HG02623 (cell line): ENCODE results near the gene RFX2.

ENCODE experiments used
- ATAC-seq: cut with Tn5 transposase; IDR thresholded peaks from one replicate; pipeline ENCODE4 v1.9.1; 2021; ENCODE audit warnings: moderate library complexity; ENCODE audit not compliant: unreplicated experiment

RFX2 gene

DNA sequence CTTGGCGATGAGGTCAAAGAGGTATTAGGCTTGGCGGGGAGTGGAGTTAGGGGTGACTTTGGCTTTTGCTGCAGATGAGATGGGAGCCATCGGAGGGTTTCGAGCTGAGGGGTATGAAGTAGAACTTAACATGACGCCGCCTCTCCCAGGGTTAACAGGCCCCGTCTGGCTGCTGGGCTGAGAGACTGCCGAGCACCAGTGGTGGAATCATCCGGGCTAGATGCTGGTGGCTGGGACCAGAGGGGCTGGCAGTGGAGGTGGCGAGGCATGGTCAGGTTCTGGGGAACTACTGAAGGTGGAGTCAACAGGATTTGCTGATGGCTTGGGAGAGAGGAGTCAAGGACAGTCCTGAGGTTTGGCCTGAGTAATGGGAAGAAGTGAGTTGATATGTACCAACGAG, 4.9 kb downstream of the RFX2 start:
- ATAC-seq, result no peak

DNA sequence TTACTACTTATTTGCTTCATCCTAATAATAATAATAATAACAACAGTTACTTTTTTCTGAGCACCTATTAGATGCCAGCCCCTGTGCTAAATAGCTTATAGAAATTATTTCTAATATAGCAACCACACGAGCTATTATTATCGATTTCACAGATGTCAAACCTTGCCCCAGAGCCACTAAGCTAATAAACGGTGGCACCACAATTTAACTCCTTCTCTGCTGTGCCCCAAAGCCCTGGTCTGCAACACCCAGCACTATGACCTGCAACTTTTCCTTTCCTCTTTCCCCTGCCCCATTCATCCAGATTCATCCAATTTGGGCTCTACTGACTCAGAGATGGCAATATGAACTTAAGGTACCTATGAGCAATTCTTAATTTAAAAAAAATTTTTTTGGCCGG, 6.4 kb downstream of the RFX2 start:
- ATAC-seq, result no peak

DNA sequence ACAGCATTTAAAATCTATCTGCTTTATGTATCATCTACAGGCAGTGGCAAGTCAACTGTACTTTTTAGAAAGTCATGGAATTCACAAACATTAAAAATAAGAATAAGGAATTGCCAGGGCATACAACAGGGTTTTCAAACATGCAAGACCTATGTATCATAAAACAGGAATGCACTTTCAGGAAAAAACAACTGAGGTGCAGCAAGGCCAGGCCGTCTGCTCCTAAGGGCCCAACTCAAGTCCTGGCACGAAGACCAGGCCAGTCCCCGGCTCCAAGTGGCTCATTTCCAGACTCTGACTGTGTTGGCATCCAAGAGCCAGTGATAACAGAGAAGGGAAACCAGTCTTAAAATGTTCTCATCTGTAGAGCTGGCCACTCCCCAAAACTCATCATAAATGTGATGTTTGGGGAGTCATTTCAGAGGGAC, 7.1 kb downstream of the RFX2 start:
- no peak for ATAC-seq

DNA sequence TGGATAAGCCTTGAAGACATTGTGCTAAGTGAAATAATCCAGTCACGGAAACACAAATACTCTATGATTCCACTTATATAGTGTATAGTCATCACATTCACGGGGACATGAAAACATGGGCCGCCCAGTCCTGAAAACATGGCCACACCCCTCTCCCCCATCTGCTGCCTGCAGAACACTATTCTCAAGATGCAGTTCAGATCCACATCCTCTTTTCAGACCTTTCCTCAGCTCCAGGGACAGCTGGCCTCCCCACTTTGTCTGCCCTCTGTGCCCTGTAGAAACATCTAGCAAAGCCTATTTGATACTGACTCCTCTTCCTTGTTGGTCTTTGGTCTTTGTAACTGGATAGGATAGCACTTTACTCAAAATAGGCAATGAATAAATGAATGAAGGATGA, 8.3 kb downstream of the RFX2 start:
- no peak for ATAC-seq

- no peak for ATAC-seq
These were observed 8.9 kb downstream of the RFX2 start for GRCh38 chr19:6101291-6101825.

DNA sequence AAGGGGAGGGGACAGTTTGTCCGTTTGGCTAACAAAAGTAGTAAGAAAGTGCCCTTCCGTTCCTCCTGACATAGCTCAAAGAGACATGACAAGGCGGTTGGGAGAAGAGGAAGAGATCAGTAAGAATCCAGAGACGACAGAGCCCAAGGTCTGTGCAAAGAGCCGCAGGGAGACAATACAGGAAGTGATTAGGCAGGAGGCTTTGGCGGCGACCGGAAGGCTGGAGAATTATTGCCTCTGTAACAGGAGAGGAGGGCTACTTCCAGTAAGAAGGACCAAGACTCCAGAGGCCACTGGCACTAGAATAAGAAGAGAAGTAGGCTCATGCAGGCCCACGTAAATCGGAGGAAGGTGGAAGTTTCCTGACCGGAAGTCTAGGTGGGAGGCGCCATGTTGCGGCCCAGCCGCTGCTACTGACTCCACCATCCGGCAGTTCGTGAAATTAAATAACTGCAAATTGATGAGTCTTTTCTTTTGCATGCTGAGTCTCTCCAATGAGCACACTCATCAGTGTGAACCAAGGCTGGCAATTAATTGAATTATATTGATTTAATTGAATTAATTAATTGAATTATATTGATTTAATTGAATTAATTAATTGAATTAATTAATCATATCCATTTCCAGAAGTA, 9.9 kb downstream of the RFX2 start:
- ATAC-seq, result no peak

DNA sequence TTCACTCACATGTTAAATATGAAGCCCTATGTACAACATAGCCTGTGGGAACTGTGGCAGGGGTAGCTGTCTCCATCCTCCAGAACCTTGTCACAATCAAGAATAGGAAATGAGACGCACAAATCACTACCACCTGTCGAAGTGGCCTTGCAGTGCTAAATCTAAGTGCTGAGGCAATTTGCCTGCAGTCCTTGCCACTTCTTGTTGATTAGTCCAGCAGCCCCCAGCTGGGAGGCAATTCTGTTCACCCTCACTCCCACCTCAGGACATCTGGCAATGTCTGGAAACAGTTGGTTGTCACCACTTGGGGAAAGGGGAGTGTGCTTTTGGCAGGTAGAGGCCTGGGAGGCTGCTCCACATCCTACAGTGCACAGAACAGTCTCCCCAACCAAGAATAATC, 10.7 kb downstream of the RFX2 start:
- ATAC-seq, result no peak

DNA sequence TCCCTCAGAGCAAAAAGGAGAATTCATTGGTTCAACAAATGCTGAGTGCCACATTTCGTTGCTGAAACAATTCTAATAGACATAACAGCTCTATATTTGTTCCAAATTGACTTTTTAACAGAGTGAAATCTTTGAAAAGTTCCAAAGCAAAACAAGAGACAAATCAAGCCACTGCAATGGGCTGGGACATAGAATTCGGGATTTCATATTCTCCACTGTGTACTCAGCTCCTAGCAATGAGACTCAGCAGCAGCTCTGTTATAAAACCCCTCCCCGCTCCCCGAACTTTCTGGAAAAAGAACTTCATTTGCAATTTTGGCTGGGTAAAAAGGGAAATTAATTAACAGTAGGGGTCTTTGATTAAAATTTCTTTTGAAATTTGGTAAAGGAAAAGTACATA, 11.3 kb downstream of the RFX2 start:
- no peak for ATAC-seq

GRCh38 chr19:6098574-6098973, 11.7 kb downstream of the RFX2 start:
- ATAC-seq, result no peak

DNA sequence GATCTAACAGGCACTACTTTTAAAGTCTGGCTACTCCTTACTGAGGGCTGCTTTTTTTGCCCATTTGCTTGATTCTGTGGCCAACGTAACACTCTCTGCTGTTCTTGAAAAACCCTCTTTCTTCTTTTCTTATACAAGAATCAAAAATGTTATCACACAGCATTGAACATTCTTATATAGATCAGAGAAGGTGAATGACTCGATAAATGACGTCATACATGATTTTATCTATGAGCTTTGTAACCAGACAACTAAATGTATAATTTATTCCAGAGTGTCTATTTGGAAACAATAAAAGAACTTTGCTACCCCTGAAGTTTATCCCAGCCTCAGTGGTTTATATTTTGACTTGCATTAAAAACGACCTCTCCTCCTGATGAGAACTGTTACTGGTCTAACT, 12.4 kb downstream of the RFX2 start:
- ATAC-seq, result no peak

- ATAC-seq, result no peak
These were observed 14.5 kb downstream of the RFX2 start for GRCh38 chr19:6095760-6096159.

GRCh38 chr19:6092329-6093286, 17.7 kb downstream of the RFX2 start:
- ATAC-seq, result no peak

DNA sequence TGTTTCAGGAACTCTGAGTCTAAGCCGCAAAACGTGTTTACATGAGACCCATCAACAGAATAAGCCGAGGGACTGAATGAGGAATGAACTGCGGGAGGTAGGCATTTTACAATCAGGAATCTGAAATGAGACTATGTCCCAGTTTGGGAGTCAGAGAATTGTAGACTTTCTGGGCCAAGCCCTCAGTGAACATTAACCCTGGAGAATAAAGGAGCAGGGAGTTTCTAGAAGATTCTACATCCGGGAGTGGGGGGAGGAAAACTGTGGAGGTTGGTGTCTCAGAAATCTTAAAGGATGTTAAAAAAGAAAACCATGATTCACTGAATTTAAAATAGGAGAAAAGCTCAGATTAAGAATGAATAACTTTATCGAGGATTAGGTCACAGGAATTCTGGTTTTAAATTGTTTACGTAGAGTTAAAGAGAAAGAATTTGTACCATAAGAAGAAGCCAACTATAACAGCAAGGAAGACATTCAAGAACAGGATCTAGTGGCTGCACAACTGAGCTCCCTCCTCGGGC, 18.5 kb downstream of the RFX2 start:
- ATAC-seq, result no peak

GRCh38 chr19:6090634-6091033, 19.7 kb downstream of the RFX2 start:
- ATAC-seq, result no peak

DNA sequence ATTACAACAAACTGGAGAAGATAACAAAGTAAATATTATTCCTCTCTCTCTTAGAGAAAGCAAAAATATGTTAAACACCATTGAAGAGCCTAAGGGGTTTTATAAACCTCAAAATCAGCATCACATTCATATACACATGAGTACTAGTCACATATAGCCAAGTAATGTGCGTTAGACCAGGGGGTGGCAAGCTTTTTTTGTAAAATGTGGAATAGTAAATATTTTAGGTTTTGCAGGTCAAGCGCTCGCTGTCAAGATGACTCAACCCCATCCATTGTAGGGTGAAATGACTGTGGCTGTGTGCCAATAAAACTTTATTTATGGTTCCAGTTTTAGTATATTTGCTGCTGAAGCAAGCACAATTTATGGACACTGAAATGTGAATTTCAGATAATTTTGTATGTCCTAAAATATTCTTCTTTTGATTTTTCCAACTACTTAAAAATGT, 21.7 kb downstream of the RFX2 start:
- ATAC-seq, result no peak

DNA sequence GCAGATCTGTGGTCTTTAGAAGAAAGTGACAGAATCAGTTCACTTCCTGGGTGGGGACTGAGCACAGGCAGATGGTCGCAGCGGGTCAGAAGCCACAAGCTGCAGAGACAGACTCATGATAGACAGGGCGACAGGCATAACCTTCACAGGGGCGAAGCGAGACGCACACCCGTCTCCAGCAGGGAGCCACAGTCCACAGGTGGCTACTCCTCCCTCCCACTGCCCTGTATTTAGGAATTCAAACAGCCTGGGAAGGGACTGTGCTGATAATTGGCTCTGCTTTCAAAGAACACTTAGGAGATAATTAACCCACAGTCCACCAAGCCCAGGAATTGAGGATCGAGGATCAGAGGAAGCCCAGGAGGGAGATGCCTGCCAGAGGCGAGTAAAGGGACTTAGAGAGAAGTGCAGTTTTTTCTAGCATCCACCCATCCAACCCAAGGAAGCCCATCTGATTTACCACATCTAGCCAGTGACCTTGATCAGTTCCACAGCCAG, 23.2 kb downstream of the RFX2 start:
- no peak for ATAC-seq

- ATAC-seq, result no peak
These were observed 24.1 kb downstream of the RFX2 start for GRCh38 chr19:6086068-6086788.

- no peak for ATAC-seq
These were observed 25.5 kb downstream of the RFX2 start for GRCh38 chr19:6084821-6085220.

DNA sequence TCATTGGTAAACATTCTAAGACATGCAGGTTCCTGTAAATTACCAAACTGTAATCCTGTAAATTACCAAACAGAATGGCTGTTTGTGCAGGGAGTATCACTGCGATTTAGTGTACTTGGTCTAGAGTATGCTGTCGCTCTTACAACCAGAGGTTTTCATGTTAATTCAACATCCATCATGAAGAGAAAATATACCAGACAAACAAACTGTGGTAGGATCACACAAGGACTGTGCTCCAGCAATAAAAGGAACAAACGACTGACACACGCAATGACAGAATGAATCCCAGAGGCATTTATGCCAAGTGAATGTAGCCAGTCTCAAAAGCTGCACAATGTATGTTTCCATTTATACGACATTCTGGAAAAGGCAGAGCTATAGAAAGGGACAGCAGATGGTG, 31.2 kb downstream of the RFX2 start:
- no peak for ATAC-seq

DNA sequence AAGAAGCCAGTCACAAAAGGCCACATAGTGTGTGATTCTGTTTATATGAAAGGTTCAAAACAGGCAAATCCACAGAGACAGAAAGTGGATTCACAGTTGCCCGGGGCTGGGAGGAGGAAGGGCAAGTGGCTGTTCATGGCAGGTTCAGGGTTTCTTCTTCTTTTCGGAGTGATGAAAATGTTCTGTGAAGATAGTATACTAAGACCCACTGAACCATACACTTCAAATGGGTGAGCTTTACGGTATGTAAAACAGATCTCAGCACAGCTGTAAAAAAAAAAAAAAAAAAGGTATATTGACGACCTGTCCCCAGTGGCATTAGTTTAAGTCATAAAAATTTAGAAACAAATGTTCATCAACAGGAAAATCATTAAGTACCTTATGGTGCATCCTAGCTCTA, 32.2 kb downstream of the RFX2 start:
- no peak for ATAC-seq
